ENCODE data around the gene LRRC47. TPM values are rescaled to one million over a fixed set of nuclear protein-coding genes. Genes with fewer than 3 reads are reported as not detected.

Gene LRRC47
- total RNA-seq, 1 experiment from 2014 or later: 65.1 TPM

DNA sequence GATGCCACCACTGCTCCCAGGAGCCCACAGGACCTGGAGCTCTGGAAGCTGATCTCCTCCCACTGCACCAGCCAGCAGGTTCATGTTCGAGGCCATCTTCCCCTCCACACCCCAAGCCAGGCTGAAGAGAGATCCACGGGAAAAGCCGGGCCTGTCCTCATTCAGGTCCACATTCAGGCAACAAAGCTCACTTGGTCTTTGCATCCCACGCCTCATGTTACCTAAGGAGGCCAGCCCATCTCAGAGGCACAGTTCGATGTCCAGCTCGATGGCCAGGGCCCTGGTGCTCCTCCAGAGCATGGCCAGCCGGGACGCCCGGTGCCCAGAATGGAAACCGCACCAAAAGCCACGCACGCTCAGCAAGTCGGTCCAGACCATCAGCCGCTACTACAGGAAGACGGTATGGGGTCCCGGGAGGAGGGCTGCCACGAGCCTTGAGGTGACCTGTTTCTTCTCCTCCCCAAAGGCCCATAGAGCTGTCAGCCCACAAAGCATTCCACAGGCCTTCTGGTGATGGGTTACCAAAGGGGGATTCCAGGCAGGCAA, 43.8 kb downstream of the LRRC47 start, which contains the start of gene CCDC27:
CCDC27 (plus strand) TSS at position 51 of the 546 bp plus-strand sequence; CDS start at position 83, 32 bp downstream.
- peaks cover 42% of the 10 kb centered on the region for H3K27me3 Mint-ChIP-seq (ENCODE audit: low read depth)
- Histone ChIP-seq H4K91ac (ENCODE audit: insufficient read length, low read depth, low read length) (no peak within 1 kb of the TSS), H3K79me1 (ENCODE audit: insufficient read depth, low read depth, low read length, poor library complexity, severe bottlenecking) (no peaks in the 10 kb centered on the region), H2BK5ac (ENCODE audit: insufficient read length, low read length) (no peak within 1 kb of the TSS), H4K20me1 (ENCODE audit: control insufficient read depth, insufficient read depth, insufficient read length) (no peaks in the 10 kb centered on the region), H3K4me1 (ENCODE audit: insufficient read depth, low read length) (no peaks in the 10 kb centered on the region), H3K4ac (ENCODE audit: low read depth, low read length) (no peak within 1 kb of the TSS), H3K23me2 (ENCODE audit: insufficient read length, low read depth, low read length, poor library complexity, severe bottlenecking) (no peaks in the 10 kb centered on the region), H3K27ac (ENCODE audit: insufficient read length, low read depth, low read length) (no peak within 1 kb of the TSS), H3K23ac (ENCODE audit: insufficient read length, low read depth, low read length) (no peak within 1 kb of the TSS), H3K14ac (ENCODE audit: insufficient read depth, low read length) (no peak within 1 kb of the TSS), H2BK12ac (ENCODE audit: insufficient read length, low read depth, low read length) (no peak within 1 kb of the TSS), H4K8ac (replicated peaks; ENCODE audit: insufficient read length, low read depth, low read length) (no peak within 1 kb of the TSS), H4K5ac (ENCODE audit: insufficient read length, low read depth, low read length) (no peak within 1 kb of the TSS), H3K9me3 (ENCODE audit: control insufficient read depth, low read depth, low read length) (no peaks in the 10 kb centered on the region), H3K79me2 (ENCODE audit: insufficient read depth, low read length) (no peaks in the 10 kb centered on the region), H2BK20ac (ENCODE audit: low read depth, low read length, poor library complexity, severe bottlenecking) (no peak within 1 kb of the TSS), H3K27me3 (ENCODE audit: insufficient read depth, low read length) (no peaks in the 10 kb centered on the region; the same call in 1 of the 2 replicates), H2AFZ (ENCODE audit: low read length) (no peak within 1 kb of the TSS), H3K4me2 (ENCODE audit: insufficient read depth, insufficient read length, low read length) (no peak within 1 kb of the TSS), H2BK15ac (ENCODE audit: low read depth, low read length) (no peak within 1 kb of the TSS), H3K9ac (ENCODE audit: extremely low read depth, insufficient read length, low read length) (no peak within 1 kb of the TSS), H3K18ac (ENCODE audit: insufficient read length, low read depth, low read length) (no peak within 1 kb of the TSS), H2AK5ac (ENCODE audit: insufficient read length, low read length) (no peak within 1 kb of the TSS), H3K56ac (ENCODE audit: insufficient read length, low read depth, low read length) (no peak within 1 kb of the TSS), H3T11ph (ENCODE audit: low read length) (no peak within 1 kb of the TSS), H2BK120ac (ENCODE audit: low read depth, low read length, poor library complexity, severe bottlenecking) (no peak within 1 kb of the TSS)
- no CpG with 5 or more reads among the region's 17 CpGs for WGBS (ENCODE audit: extremely low coverage, insufficient read length, low lambda C conversion rate)
- H3K27ac Mint-ChIP-seq: 0 out of 7 replicates have a peak within 1 kb of the TSS, but pooled peaks of 1 of the 3 experiments have one; percentile 44
- DNase-seq: no peak
- H3K4me1 Mint-ChIP-seq: no peaks in the 10 kb centered on the region
- no peaks in the 10 kb centered on the region for H3K9me3 Mint-ChIP-seq
- H3K4me3 Mint-ChIP-seq: no peak within 1 kb of the TSS
- TF ChIP-seq, protein P1, sequence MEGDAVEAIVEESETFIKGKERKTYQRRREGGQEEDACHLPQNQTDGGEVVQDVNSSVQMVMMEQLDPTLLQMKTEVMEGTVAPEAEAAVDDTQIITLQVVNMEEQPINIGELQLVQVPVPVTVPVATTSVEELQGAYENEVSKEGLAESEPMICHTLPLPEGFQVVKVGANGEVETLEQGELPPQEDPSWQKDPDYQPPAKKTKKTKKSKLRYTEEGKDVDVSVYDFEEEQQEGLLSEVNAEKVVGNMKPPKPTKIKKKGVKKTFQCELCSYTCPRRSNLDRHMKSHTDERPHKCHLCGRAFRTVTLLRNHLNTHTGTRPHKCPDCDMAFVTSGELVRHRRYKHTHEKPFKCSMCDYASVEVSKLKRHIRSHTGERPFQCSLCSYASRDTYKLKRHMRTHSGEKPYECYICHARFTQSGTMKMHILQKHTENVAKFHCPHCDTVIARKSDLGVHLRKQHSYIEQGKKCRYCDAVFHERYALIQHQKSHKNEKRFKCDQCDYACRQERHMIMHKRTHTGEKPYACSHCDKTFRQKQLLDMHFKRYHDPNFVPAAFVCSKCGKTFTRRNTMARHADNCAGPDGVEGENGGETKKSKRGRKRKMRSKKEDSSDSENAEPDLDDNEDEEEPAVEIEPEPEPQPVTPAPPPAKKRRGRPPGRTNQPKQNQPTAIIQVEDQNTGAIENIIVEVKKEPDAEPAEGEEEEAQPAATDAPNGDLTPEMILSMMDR (conservative IDR thresholded peaks at IDR 0.05): no peak
- H3K36me3 Mint-ChIP-seq (ENCODE audit: insufficient read depth in 1 of 3, low read depth in 3 of 3): no peaks in the 10 kb centered on the region
